22Rv1 (cell line): Measurements from ENCODE around the gene ARID3A.

Source experiments
- H3K27ac ChIP-seq: fragments of 450-650 bp; 2 replicates; pipeline ENCODE4 v1.5.1; 2017
- CTCF ChIP-seq: fragments of 450-650 bp; IDR thresholded peaks from 2 replicates; pipeline ENCODE4 v1.5.1; 2017; ENCODE audit warnings: mild to moderate bottlenecking
- ZFX ChIP-seq: fragments of 450-650 bp; IDR thresholded peaks from 2 replicates; pipeline ENCODE4 v1.6.1; 2017; ENCODE audit warnings: antibody characterized with exemption, borderline replicate concordance

Gene ARID3A

GRCh38 chr19:896999-897398, 28.8 kb upstream of the ARID3A start:
- H3K27ac ChIP-seq: no peak overlapping the region
- no peak for TF ChIP-seq CTCF
- no peak for TF ChIP-seq ZFX

GRCh38 chr19:897442-898039, 28.3 kb upstream of the ARID3A start:
- TF ChIP-seq CTCF (peak; percentile 20), ZFX (no peak)
- no peak overlapping the region for H3K27ac ChIP-seq

GRCh38 chr19:898663-899062, 27.2 kb upstream of the ARID3A start:
- H3K27ac ChIP-seq: no peak overlapping the region
- TF ChIP-seq ZFX: no peak
- no peak for TF ChIP-seq CTCF

GRCh38 chr19:899336-900042, 26.3 kb upstream of the ARID3A start:
- H3K27ac ChIP-seq: peak overlapping the region; percentile 46
- TF ChIP-seq CTCF (no peak), ZFX (no peak)

- peak overlapping the region; percentile 46 for H3K27ac ChIP-seq
- TF ChIP-seq CTCF: no peak
- no peak for TF ChIP-seq ZFX
Observed at GRCh38 chr19:900043-900301, 25.9 kb upstream of the ARID3A start.

GRCh38 chr19:900302-901111, 25.3 kb upstream of the ARID3A start:
- TF ChIP-seq ZFX (no peak), CTCF (no peak)
- peak overlapping the region; percentile 64 for H3K27ac ChIP-seq
